Neuronal stem cell (in vitro differentiated cells): ENCODE measurements around the gene C22orf15.

Experiments used
- DNase-seq: peaks from one replicate; pipeline ENCODE4 v3.0.0-alpha.2; 2013; ENCODE audit warnings: low spot score
- H2AFZ ChIP-seq: one replicate; pipeline ENCODE4 v1.6.1; 2013; ENCODE audit warnings: mild to moderate bottlenecking, low read length, inconsistent platforms
- H2AK5ac ChIP-seq: 2 replicates; pipeline ENCODE4 v1.6.1; 2013; ENCODE audit warnings: low read depth, mild to moderate bottlenecking, inconsistent platforms, low read length, moderate library complexity, mixed read lengths
- H2BK120ac ChIP-seq: 2 replicates; pipeline ENCODE4 v1.6.1; 2013; ENCODE audit warnings: low read depth, mild to moderate bottlenecking, inconsistent platforms, low read length, moderate library complexity, mixed read lengths
- H2BK12ac ChIP-seq: one replicate; pipeline ENCODE4 v1.6.1; 2013; ENCODE audit warnings: low read length, inconsistent platforms
- H2BK15ac ChIP-seq: 2 replicates; pipeline ENCODE4 v1.6.1; 2013; ENCODE audit warnings: mild to moderate bottlenecking, low read length, inconsistent platforms, mixed read lengths
- H2BK5ac ChIP-seq: one replicate; pipeline ENCODE4 v1.6.1; 2013; ENCODE audit warnings: inconsistent platforms, mild to moderate bottlenecking, low read length, moderate library complexity
- H3K14ac ChIP-seq: one replicate; pipeline ENCODE4 v1.6.1; 2013; ENCODE audit warnings: low read length, inconsistent platforms
- H3K18ac ChIP-seq: 2 replicates; pipeline ENCODE4 v1.6.1; 2013; ENCODE audit warnings: low read length, inconsistent platforms
- H3K23ac ChIP-seq: 2 replicates; pipeline ENCODE4 v1.6.1; 2013; ENCODE audit warnings: low read depth, mild to moderate bottlenecking, mixed read lengths, low read length, inconsistent platforms; ENCODE audit not compliant: poor library complexity
- H3K27ac ChIP-seq: replicated peaks from 3 replicates; pipeline ENCODE4 v1.5.1; 2013; ENCODE audit warnings: low read length, inconsistent platforms
- H3K27me3 ChIP-seq, 3 experiments: 2 replicates each; pipeline ENCODE4 v1.6.1; 2013; ENCODE audit warnings: low read length in 3 of 3, mild to moderate bottlenecking in 2 of 3, inconsistent platforms in 1 of 3, low read depth in 1 of 3, mixed read lengths in 1 of 3, moderate library complexity in 1 of 3; ENCODE audit not compliant: control insufficient read depth in 3 of 3, insufficient read depth in 3 of 3
- H3K36me3 ChIP-seq, 2 donors: replicated peaks in 1 of 2; 2 replicates each; pipeline ENCODE4 v1.6.1; 2013; ENCODE audit warnings: low read length in 2 of 2; ENCODE audit not compliant: control insufficient read depth in 2 of 2, insufficient read depth in 2 of 2
- H3K4ac ChIP-seq: 2 replicates; pipeline ENCODE4 v1.6.1; 2013; ENCODE audit warnings: inconsistent platforms, mild to moderate bottlenecking, low read length, moderate library complexity
- H3K4me1 ChIP-seq, 2 donors: 1 replicate in 1 of 2; 2 replicates in 1 of 2; pipeline ENCODE4 v1.6.1; 2013; ENCODE audit warnings: low read length in 2 of 2, low read depth in 1 of 2; ENCODE audit not compliant: control insufficient read depth in 2 of 2, insufficient read depth in 1 of 2
- H3K4me2 ChIP-seq: one replicate; pipeline ENCODE4 v1.6.1; 2013; ENCODE audit warnings: mild to moderate bottlenecking, low read length, inconsistent platforms; ENCODE audit not compliant: insufficient read depth, poor library complexity, severe bottlenecking
- H3K4me3 ChIP-seq, 2 donors: 2 replicates each; pipeline ENCODE4 v1.5.1; 2013; ENCODE audit warnings: low read length in 2 of 2, mild to moderate bottlenecking in 2 of 2, inconsistent platforms in 1 of 2, moderate library complexity in 1 of 2
- H3K79me1 ChIP-seq: one replicate; pipeline ENCODE4 v1.6.1; 2013; ENCODE audit warnings: low read depth, mild to moderate bottlenecking, inconsistent platforms, low read length, moderate library complexity
- H3K9ac ChIP-seq: one replicate; pipeline ENCODE4 v1.6.1; 2013; ENCODE audit warnings: mild to moderate bottlenecking, low read depth, low read length, inconsistent platforms; ENCODE audit not compliant: poor library complexity
- H3K9me3 ChIP-seq, 2 donors: replicated peaks in 1 of 2; 2 replicates each; pipeline versions ENCODE3 to v1.6.1; 2013; ENCODE audit warnings: low read length in 2 of 2, mild to moderate bottlenecking in 2 of 2, inconsistent platforms in 1 of 2, low read depth in 1 of 2, mixed read lengths in 1 of 2, moderate library complexity in 1 of 2; ENCODE audit not compliant: control insufficient read depth in 2 of 2, insufficient read depth in 1 of 2
- H4K8ac ChIP-seq: one replicate; pipeline ENCODE4 v1.6.1; 2013; ENCODE audit warnings: low read depth, mild to moderate bottlenecking, inconsistent platforms, low read length, moderate library complexity
- H4K91ac ChIP-seq: one replicate; pipeline ENCODE4 v1.6.1; 2013; ENCODE audit warnings: low read length, low read depth, mild to moderate bottlenecking, inconsistent platforms; ENCODE audit not compliant: poor library complexity
- WGBS, 2 donors: extraction: QIAGEN DNeasy Blood & Tissue Kit; methylation state at CpG; one replicate each; pipeline ENCODE4 v1.1.7; 2013; ENCODE audit warnings: missing lambda C conversion rate in 2 of 2, mixed read lengths in 1 of 2; ENCODE audit not compliant: insufficient read length in 2 of 2, insufficient replicate concordance in 1 of 2; ENCODE audit errors: extremely low coverage in 2 of 2; 5-methylcytosine and 5-hydroxymethylcytosine counted together

C22orf15 gene

GRCh38 chr22:23781511-23782183, 18.9 kb downstream of the C22orf15 start:
- Histone ChIP-seq H3K79me1 (peaks cover 1% of the 10 kb centered on the region), H3K9ac (no peak overlapping the region), H2BK12ac (no peak overlapping the region), H3K4ac (no peak overlapping the region), H3K9me3 (no peaks in the 10 kb centered on the region), H4K91ac (no peak overlapping the region), H2BK120ac (no peak overlapping the region), H2AFZ (no peak overlapping the region), H2AK5ac (peak overlapping the region; percentile 52), H3K4me3 (no peak overlapping the region), H3K4me1 (peaks cover 3 to 4% of the 10 kb centered on the region in 2 donors), H2BK5ac (peak overlapping the region; percentile 82), H3K36me3 (no peaks in the 10 kb centered on the region), H3K27ac (no peak overlapping the region), H3K14ac (peak overlapping the region; percentile 71), H4K8ac (no peak overlapping the region), H3K23ac (peak overlapping the region; percentile 57), H3K27me3 (no peaks in the 10 kb centered on the region), H2BK15ac (peak overlapping the region; percentile 37), H3K4me2 (no peak overlapping the region), H3K18ac (peak overlapping the region; percentile 57)
- WGBS, 2 donors, result no CpG with 5 or more reads among the region's 14 CpGs
- no peak for DNase-seq

GRCh38 chr22:23782252-23782651, 19.5 kb downstream of the C22orf15 start:
- H2BK15ac ChIP-seq, result no peak overlapping the region
- peak overlapping the region; percentile 51 for H3K18ac ChIP-seq
- no peak overlapping the region for H2BK120ac ChIP-seq
- no peaks in the 10 kb centered on the region for H3K9me3 ChIP-seq
- no CpG with 5 or more reads among the region's 16 CpGs for WGBS, 2 donors
- H3K4me1 ChIP-seq, result peaks cover 3 to 4% of the 10 kb centered on the region in 2 donors
- no peak overlapping the region for H4K91ac ChIP-seq
- peak overlapping the region; percentile 57 for H3K23ac ChIP-seq
- H3K4me2 ChIP-seq, result no peak overlapping the region
- no peak overlapping the region for H2BK12ac ChIP-seq
- H3K27me3 ChIP-seq, result no peaks in the 10 kb centered on the region
- H2AFZ ChIP-seq, result no peak overlapping the region
- H4K8ac ChIP-seq, result no peak overlapping the region
- H3K36me3 ChIP-seq, result no peaks in the 10 kb centered on the region
- peak overlapping the region; percentile 55 for H3K9ac ChIP-seq
- H2AK5ac ChIP-seq, result no peak overlapping the region
- peaks cover 1% of the 10 kb centered on the region for H3K79me1 ChIP-seq
- H3K4me3 ChIP-seq, result no peak overlapping the region
- peak overlapping the region; percentile 82 for H2BK5ac ChIP-seq
- no peak for DNase-seq
- peak overlapping the region; percentile 44 for H3K14ac ChIP-seq
- H3K4ac ChIP-seq, result no peak overlapping the region
- no peak overlapping the region for H3K27ac ChIP-seq

GRCh38 chr22:23782703-23783102, 19.9 kb downstream of the C22orf15 start:
- Histone ChIP-seq H2BK5ac (no peak overlapping the region), H3K4me3 (no peak overlapping the region), H3K18ac (no peak overlapping the region), H2BK12ac (no peak overlapping the region), H3K9me3 (no peaks in the 10 kb centered on the region), H3K14ac (no peak overlapping the region), H2AFZ (no peak overlapping the region), H3K4me1 (peaks cover 4 to 7% of the 10 kb centered on the region in 2 donors), H3K36me3 (no peaks in the 10 kb centered on the region), H3K27ac (no peak overlapping the region), H4K91ac (no peak overlapping the region), H3K9ac (no peak overlapping the region), H3K79me1 (peaks cover 5% of the 10 kb centered on the region), H2AK5ac (peak overlapping the region; percentile 68), H3K4ac (no peak overlapping the region), H3K27me3 (no peaks in the 10 kb centered on the region), H4K8ac (no peak overlapping the region), H3K4me2 (no peak overlapping the region), H2BK120ac (no peak overlapping the region), H2BK15ac (no peak overlapping the region), H3K23ac (no peak overlapping the region)
- DNase-seq, result no peak
- no CpG with 5 or more reads among the region's 1 CpG for WGBS, 2 donors

GRCh38 chr22:23783265-23784150, 20.7 kb downstream of the C22orf15 start:
- Histone ChIP-seq H2BK5ac (no peak overlapping the region), H4K8ac (no peak overlapping the region), H3K36me3 (peaks cover 0 to 5% of the 10 kb centered on the region in 2 donors), H3K4me3 (no peak overlapping the region), H3K9me3 (no peaks in the 10 kb centered on the region), H3K79me1 (peaks cover 6% of the 10 kb centered on the region), H3K4me2 (no peak overlapping the region), H3K23ac (no peak overlapping the region), H2AFZ (no peak overlapping the region), H2AK5ac (peak overlapping the region; percentile 63), H3K18ac (peak overlapping the region; percentile 38), H2BK120ac (no peak overlapping the region), H3K14ac (no peak overlapping the region), H3K4me1 (peaks cover 5 to 11% of the 10 kb centered on the region in 2 donors), H4K91ac (no peak overlapping the region), H2BK12ac (peak overlapping the region; percentile 41), H2BK15ac (peak overlapping the region; percentile 78), H3K4ac (peak overlapping the region; percentile 84), H3K27ac (no peak overlapping the region), H3K27me3 (no peaks in the 10 kb centered on the region), H3K9ac (peak overlapping the region; percentile 60)
- WGBS, 2 donors, result no CpG with 5 or more reads among the region's 15 CpGs
- DNase-seq, result no peak
